Measurements from ENCODE around the gene NPC2.
"Not testable (repeated sequence)": the region's sequence is repeated elsewhere in the genome, so short reads cannot be mapped to it uniquely, and the experiment has no call there.

NPC2 gene

DNA sequence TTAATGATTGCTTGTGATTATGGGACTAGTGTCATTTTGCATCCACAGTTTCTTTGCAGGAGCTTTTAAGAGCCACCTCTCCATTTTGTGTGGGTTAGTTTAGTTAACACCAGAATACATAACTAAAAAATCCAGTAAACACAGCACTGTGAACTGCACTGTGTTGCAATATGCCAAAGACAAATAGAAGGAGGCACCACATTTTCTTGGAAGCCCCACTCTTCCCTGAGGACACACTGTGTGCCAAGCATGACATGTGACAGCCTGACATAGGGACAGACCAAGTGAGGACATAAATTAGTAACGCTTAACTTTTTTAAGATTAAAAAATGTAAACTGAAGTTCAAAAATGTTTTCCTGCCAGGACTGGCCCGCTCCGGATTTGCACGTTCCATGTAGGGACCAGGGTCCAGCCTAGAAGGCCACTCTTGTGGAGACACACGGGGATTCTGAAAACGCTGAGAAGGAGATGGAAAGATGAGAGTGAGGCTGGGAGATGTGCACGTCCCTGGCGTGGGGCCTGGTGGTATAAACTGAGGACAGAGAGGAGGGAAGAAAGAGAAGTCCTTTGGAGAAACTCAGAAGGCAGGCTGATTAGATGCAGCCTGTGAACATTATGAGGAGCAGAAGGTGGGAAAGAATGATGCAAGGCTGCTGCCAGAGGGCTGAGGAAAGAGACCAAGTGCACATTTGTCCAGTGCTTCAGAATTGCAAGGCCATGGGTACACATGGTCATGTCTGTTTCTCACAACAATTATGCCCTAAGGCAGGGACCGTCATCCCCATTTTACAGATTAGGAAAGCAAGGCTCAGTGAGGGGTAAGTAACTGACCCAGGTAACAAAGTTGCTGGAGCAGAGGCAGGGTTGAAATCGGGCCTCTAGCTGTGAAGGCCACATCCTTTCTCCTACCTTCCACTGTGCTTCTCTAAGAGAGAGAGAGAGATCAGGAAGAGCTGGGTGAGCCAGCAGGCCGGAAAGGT, 45.6 kb upstream of the NPC2 start:
- H4K12ac ChIP-seq (ENCODE audit: low read depth, low read length), result no peak overlapping the region
- H3K23ac ChIP-seq (ENCODE audit: low read length), result no peak overlapping the region
- no peak for DNase-seq
- H2BK12ac ChIP-seq (ENCODE audit: low read length), result no peak overlapping the region
- no peaks in the 10 kb centered on the region for H3K9me3 ChIP-seq (ENCODE audit: insufficient read depth, low read depth, low read length)
- H4K8ac ChIP-seq (ENCODE audit: low read depth, low read length), result no peak overlapping the region
- no peak overlapping the region for H3K14ac ChIP-seq (ENCODE audit: low read length)
- H2BK5ac ChIP-seq (ENCODE audit: low read depth, low read length, poor library complexity), result no peak overlapping the region
- H3K79me1 ChIP-seq (ENCODE audit: low read length), result no peaks in the 10 kb centered on the region
- no peak overlapping the region for H3K4me3 ChIP-seq (ENCODE audit: low read depth, low read length)
- H3K27ac ChIP-seq (ENCODE audit: low read depth, low read length), result no peak overlapping the region
- H3K4ac ChIP-seq (ENCODE audit: low read depth, low read length), result no peak overlapping the region
- no peaks in the 10 kb centered on the region for H3K36me3 ChIP-seq (ENCODE audit: control insufficient read depth in 1 of 2, insufficient read depth in 2 of 2, low read length in 2 of 2)
- no peaks in the 10 kb centered on the region for H3K27me3 ChIP-seq (ENCODE audit: insufficient read depth, low read length)
- no peaks in the 10 kb centered on the region for H3K4me1 ChIP-seq (ENCODE audit: control insufficient read depth in 1 of 2, insufficient read depth in 2 of 2, low read length in 2 of 2)
- no CpG with 5 or more reads among the region's 11 CpGs for WGBS (ENCODE audit: extremely low coverage, insufficient coverage, insufficient read length)
- no peak overlapping the region for H3K18ac ChIP-seq (ENCODE audit: low read length)
- no peak overlapping the region for H4K91ac ChIP-seq (ENCODE audit: low read depth, low read length)
- no peak overlapping the region for H2AFZ ChIP-seq (ENCODE audit: insufficient read depth, low read length, poor library complexity)
- no peak overlapping the region for H2AK5ac ChIP-seq (ENCODE audit: low read length)
- no peaks in the 10 kb centered on the region for H3K79me2 ChIP-seq (ENCODE audit: control insufficient read depth, insufficient read depth, low read length, poor library complexity)
- no peak overlapping the region for H2BK120ac ChIP-seq (ENCODE audit: insufficient read depth, low read length, poor library complexity)
- H3K4me2 ChIP-seq (ENCODE audit: low read length), result no peak overlapping the region
- no peak overlapping the region for H3K9ac ChIP-seq (ENCODE audit: low read length)

GRCh38 chr14:74536336-74536735, 43.2 kb upstream of the NPC2 start:
- not testable (repeated sequence) for H3K14ac ChIP-seq (ENCODE audit: low read length); H2AK5ac ChIP-seq (ENCODE audit: low read length)
- no CpG with 5 or more reads among the region's 3 CpGs for WGBS (ENCODE audit: extremely low coverage, insufficient coverage, insufficient read length)

GRCh38 chr14:74535756-74536325, 42.7 kb upstream of the NPC2 start:
- Histone ChIP-seq H3K14ac (ENCODE audit: low read length) (no peak overlapping the region), H2AFZ (ENCODE audit: insufficient read depth, low read length, poor library complexity) (no peak overlapping the region), H3K9ac (ENCODE audit: low read length) (peak overlapping the region; percentile 54), H3K4me3 (ENCODE audit: low read depth, low read length) (no peak overlapping the region), H3K27ac (ENCODE audit: low read depth, low read length) (no peak overlapping the region), H3K23ac (ENCODE audit: low read length) (no peak overlapping the region), H2BK120ac (ENCODE audit: insufficient read depth, low read length, poor library complexity) (no peak overlapping the region), H3K4ac (ENCODE audit: low read depth, low read length) (no peak overlapping the region), H3K18ac (ENCODE audit: low read length) (no peak overlapping the region), H3K79me1 (ENCODE audit: low read length) (no peaks in the 10 kb centered on the region), H3K9me3 (ENCODE audit: insufficient read depth, low read depth, low read length) (no peaks in the 10 kb centered on the region), H2BK5ac (ENCODE audit: low read depth, low read length, poor library complexity) (no peak overlapping the region), H3K4me2 (ENCODE audit: low read length) (no peak overlapping the region), H3K36me3 (ENCODE audit: control insufficient read depth in 1 of 2, insufficient read depth in 2 of 2, low read length in 2 of 2) (no peaks in the 10 kb centered on the region), H3K79me2 (ENCODE audit: control insufficient read depth, insufficient read depth, low read length, poor library complexity) (no peaks in the 10 kb centered on the region), H4K12ac (ENCODE audit: low read depth, low read length) (no peak overlapping the region), H3K4me1 (ENCODE audit: control insufficient read depth in 1 of 2, insufficient read depth in 2 of 2, low read length in 2 of 2) (no peaks in the 10 kb centered on the region), H3K27me3 (ENCODE audit: insufficient read depth, low read length) (no peaks in the 10 kb centered on the region), H2AK5ac (ENCODE audit: low read length) (no peak overlapping the region), H4K8ac (ENCODE audit: low read depth, low read length) (no peak overlapping the region), H4K91ac (ENCODE audit: low read depth, low read length) (no peak overlapping the region), H2BK12ac (ENCODE audit: low read length) (no peak overlapping the region)
- DNase-seq, result no peak
- WGBS (ENCODE audit: extremely low coverage, insufficient coverage, insufficient read length), result no CpG with 5 or more reads among the region's 10 CpGs

More at GRCh38 chr14:74536336-74536735, 43.2 kb upstream of the NPC2 start:
- H3K27ac ChIP-seq (ENCODE audit: low read depth, low read length); H3K9me3 ChIP-seq (ENCODE audit: insufficient read depth, low read depth, low read length); H3K4me3 ChIP-seq (ENCODE audit: low read depth, low read length); H2BK120ac ChIP-seq (ENCODE audit: insufficient read depth, low read length, poor library complexity); H4K91ac ChIP-seq (ENCODE audit: low read depth, low read length); H4K8ac ChIP-seq (ENCODE audit: low read depth, low read length); H3K79me2 ChIP-seq (ENCODE audit: control insufficient read depth, insufficient read depth, low read length, poor library complexity); H3K79me1 ChIP-seq (ENCODE audit: low read length); H2BK12ac ChIP-seq (ENCODE audit: low read length); H3K4me2 ChIP-seq (ENCODE audit: low read length); H3K4me1 ChIP-seq (ENCODE audit: control insufficient read depth in 1 of 2, insufficient read depth in 2 of 2, low read length in 2 of 2); H3K18ac ChIP-seq (ENCODE audit: low read length); H2BK5ac ChIP-seq (ENCODE audit: low read depth, low read length, poor library complexity); H3K4ac ChIP-seq (ENCODE audit: low read depth, low read length); H3K27me3 ChIP-seq (ENCODE audit: insufficient read depth, low read length); H3K9ac ChIP-seq (ENCODE audit: low read length); H2AFZ ChIP-seq (ENCODE audit: insufficient read depth, low read length, poor library complexity); H4K12ac ChIP-seq (ENCODE audit: low read depth, low read length); H3K23ac ChIP-seq (ENCODE audit: low read length); H3K36me3 ChIP-seq (ENCODE audit: control insufficient read depth in 1 of 2, insufficient read depth in 2 of 2, low read length in 2 of 2); DNase-seq: not testable (repeated sequence)

DNA sequence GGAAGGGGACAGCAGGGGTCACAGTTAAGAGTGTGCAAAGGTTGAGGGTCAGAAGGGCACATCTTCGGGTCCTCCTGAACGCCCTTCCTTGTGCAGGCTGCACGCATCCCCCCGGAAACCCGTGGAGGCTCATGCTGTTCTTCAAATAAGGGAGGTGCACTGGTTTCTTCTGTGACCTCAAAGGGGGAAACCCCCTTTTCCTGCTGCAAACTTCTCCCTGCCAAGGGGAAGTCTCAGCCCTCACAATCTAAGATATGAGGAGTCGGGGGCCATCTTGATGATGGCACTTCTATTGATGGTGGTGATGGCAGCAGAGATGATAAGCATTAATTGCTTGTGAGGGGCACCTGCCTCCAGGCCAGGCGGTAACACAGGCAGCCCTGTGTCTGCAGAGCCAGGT, 40.5 kb upstream of the NPC2 start:
- H3K27ac ChIP-seq (ENCODE audit: low read depth, low read length), result no peak overlapping the region
- no peaks in the 10 kb centered on the region for H3K79me1 ChIP-seq (ENCODE audit: low read length)
- no peak overlapping the region for H3K4ac ChIP-seq (ENCODE audit: low read depth, low read length)
- H2BK120ac ChIP-seq (ENCODE audit: insufficient read depth, low read length, poor library complexity), result no peak overlapping the region
- H3K27me3 ChIP-seq (ENCODE audit: insufficient read depth, low read length), result no peaks in the 10 kb centered on the region
- no peak overlapping the region for H4K8ac ChIP-seq (ENCODE audit: low read depth, low read length)
- no peak overlapping the region for H3K23ac ChIP-seq (ENCODE audit: low read length)
- no peaks in the 10 kb centered on the region for H3K9me3 ChIP-seq (ENCODE audit: insufficient read depth, low read depth, low read length)
- peak overlapping the region; percentile 28 for H3K4me3 ChIP-seq (ENCODE audit: low read depth, low read length)
- H2BK5ac ChIP-seq (ENCODE audit: low read depth, low read length, poor library complexity), result no peak overlapping the region
- no peak overlapping the region for H2AFZ ChIP-seq (ENCODE audit: insufficient read depth, low read length, poor library complexity)
- H2AK5ac ChIP-seq (ENCODE audit: low read length), result no peak overlapping the region
- H3K36me3 ChIP-seq (ENCODE audit: control insufficient read depth in 1 of 2, insufficient read depth in 2 of 2, low read length in 2 of 2), result no peaks in the 10 kb centered on the region
- no peak overlapping the region for H3K9ac ChIP-seq (ENCODE audit: low read length)
- no peak overlapping the region for H4K12ac ChIP-seq (ENCODE audit: low read depth, low read length)
- no peak overlapping the region for H3K14ac ChIP-seq (ENCODE audit: low read length)
- no CpG with 5 or more reads among the region's 7 CpGs for WGBS (ENCODE audit: extremely low coverage, insufficient coverage, insufficient read length)
- no peak overlapping the region for H2BK12ac ChIP-seq (ENCODE audit: low read length)
- no peak for DNase-seq
- H3K18ac ChIP-seq (ENCODE audit: low read length), result no peak overlapping the region
- no peak overlapping the region for H4K91ac ChIP-seq (ENCODE audit: low read depth, low read length)
- H3K4me2 ChIP-seq (ENCODE audit: low read length), result no peak overlapping the region
- H3K79me2 ChIP-seq (ENCODE audit: control insufficient read depth, insufficient read depth, low read length, poor library complexity), result no peaks in the 10 kb centered on the region
- no peaks in the 10 kb centered on the region for H3K4me1 ChIP-seq (ENCODE audit: control insufficient read depth in 1 of 2, insufficient read depth in 2 of 2, low read length in 2 of 2)
